Gastroesophageal sphincter (tissue), 4 donors: ENCODE results near the gene AHRR. TPM values are rescaled to one million over a fixed set of nuclear protein-coding genes. Genes with fewer than 3 reads are reported as not detected.

Experiments used
- ATAC-seq: fragments of 150-250 bp; one replicate; pipeline ENCODE4 v1.9.1; 2016; ENCODE audit warnings: mild to moderate bottlenecking, moderate library complexity
- H3K27ac ChIP-seq, 4 donors: fragments of 200-600 bp; sonication (generic) in 3 of 4; 1 replicate in 3 of 4; 2 replicates in 1 of 4; pipeline ENCODE4 v1.5.1; 2016 to 2019
- H3K27me3 ChIP-seq: fragments of 200-600 bp; sonication (generic); one replicate; pipeline ENCODE4 v1.5.1; 2019
- H3K36me3 ChIP-seq, 2 donors: fragments of 200-600 bp; sonication (generic); one replicate each; pipeline ENCODE4 v1.5.1; 2019; ENCODE audit warnings: control low read depth in 1 of 2
- H3K4me1 ChIP-seq, 3 donors: fragments of 200-600 bp; sonication (generic); 1 replicate in 2 of 3; 2 replicates in 1 of 3; pipeline ENCODE4 v1.5.1; 2016 to 2019; ENCODE audit warnings: control low read depth in 2 of 3
- H3K4me3 ChIP-seq, 2 donors: fragments of 200-600 bp; sonication (generic); one replicate each; pipeline ENCODE4 v1.5.1; 2019; ENCODE audit warnings: mild to moderate bottlenecking in 1 of 2, moderate library complexity in 1 of 2
- H3K9me3 ChIP-seq, 3 donors: fragments of 200-600 bp; sonication (generic); one replicate each; pipeline ENCODE4 v1.5.1; 2017 to 2019; ENCODE audit warnings: control low read depth in 2 of 3
- EP300 ChIP-seq: sonication (generic); formaldehyde crosslinking; IDR thresholded peaks from one replicate; pipeline ENCODE4 v1.6.1; 2017; ENCODE audit warnings: antibody characterized with exemption, mild to moderate bottlenecking
- POLR2A ChIP-seq, 2 donors: fragments of 450-650 bp; IDR thresholded peaks; one replicate each; pipeline ENCODE4 v1.6.1; 2017; ENCODE audit warnings: antibody characterized with exemption in 2 of 2, mild to moderate bottlenecking in 2 of 2, moderate library complexity in 1 of 2
- POLR2AphosphoS5 ChIP-seq: sonication (generic); formaldehyde crosslinking; IDR thresholded peaks from one replicate; pipeline ENCODE4 v1.6.1; 2017; ENCODE audit warnings: antibody characterized with exemption
- WGBS, 2 donors: methylation state at CpG; one replicate each; pipeline ENCODE4 v1.1.5; 2018; ENCODE audit warnings: low coverage in 1 of 2; 5-methylcytosine and 5-hydroxymethylcytosine counted together
- total RNA-seq, 4 donors: library from RNA; depleted of rRNA; stranded (reverse); fragments of >200 nt; gene quantifications; one replicate each; pipeline ENCODE4 v1.1.0, GENCODE V29; 2016
- TF ChIP-seq, protein P1 (sequence below), 4 experiments: fragments of 200-600 bp in 2 of 4; fragments of 450-650 bp in 2 of 4; sonication (generic) in 1 of 4; IDR thresholded peaks; one replicate each; pipeline ENCODE4 v1.5.1; 2017 to 2019; ENCODE audit warnings: antibody characterized with exemption in 4 of 4, mild to moderate bottlenecking in 2 of 4, moderate library complexity in 2 of 4

The AHRR gene
- total RNA-seq, 4 donors from 2014 or later = 0.15 to 1.7 (median 0.45) TPM

DNA sequence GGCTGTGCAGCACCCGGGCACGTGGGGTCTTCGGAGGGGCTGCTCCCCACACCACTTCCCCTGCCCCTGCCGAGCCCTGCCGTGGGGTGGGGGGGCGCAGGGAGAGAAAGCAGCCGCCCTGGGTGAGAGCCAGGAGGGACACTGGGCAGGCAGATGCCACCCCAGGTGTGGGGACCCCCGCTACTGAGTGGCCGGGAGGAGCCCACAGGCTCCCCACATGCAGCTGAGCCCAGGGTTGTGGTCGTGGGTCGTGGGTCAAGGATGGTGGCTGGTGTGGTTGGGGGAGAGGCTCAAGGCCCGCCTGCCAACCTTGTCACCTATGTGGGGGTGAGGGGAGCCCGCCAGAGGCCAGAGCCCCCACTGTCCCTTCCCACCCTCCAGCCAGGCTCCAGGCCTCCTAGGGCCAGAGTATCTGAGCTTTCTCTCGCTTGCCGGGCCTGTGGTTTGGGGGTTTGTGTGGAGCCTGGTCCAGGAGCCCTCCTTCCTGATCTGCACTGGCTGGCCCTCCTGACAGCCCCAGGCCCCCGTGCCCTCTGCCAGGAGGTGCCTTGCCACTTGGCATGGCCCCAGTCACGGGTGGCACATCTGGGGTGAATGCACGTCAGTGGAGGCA is 157.0 kb downstream of the AHRR start:
- H3K4me1 ChIP-seq = peaks cover 0 to 12% (median 6%) of the 10 kb centered on the region in 3 donors
- TF ChIP-seq POLR2A (IDR thresholded peaks at IDR 0.05) (no peak), POLR2AphosphoS5 (no peak), EP300 (no peak)
- TF ChIP-seq, protein P1, sequence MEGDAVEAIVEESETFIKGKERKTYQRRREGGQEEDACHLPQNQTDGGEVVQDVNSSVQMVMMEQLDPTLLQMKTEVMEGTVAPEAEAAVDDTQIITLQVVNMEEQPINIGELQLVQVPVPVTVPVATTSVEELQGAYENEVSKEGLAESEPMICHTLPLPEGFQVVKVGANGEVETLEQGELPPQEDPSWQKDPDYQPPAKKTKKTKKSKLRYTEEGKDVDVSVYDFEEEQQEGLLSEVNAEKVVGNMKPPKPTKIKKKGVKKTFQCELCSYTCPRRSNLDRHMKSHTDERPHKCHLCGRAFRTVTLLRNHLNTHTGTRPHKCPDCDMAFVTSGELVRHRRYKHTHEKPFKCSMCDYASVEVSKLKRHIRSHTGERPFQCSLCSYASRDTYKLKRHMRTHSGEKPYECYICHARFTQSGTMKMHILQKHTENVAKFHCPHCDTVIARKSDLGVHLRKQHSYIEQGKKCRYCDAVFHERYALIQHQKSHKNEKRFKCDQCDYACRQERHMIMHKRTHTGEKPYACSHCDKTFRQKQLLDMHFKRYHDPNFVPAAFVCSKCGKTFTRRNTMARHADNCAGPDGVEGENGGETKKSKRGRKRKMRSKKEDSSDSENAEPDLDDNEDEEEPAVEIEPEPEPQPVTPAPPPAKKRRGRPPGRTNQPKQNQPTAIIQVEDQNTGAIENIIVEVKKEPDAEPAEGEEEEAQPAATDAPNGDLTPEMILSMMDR (IDR thresholded peaks at IDR 0.05) = no peak
- no peak overlapping the region for H3K27ac ChIP-seq
- no peak for ATAC-seq
- H3K36me3 ChIP-seq = no peaks in the 10 kb centered on the region
- no CpG with 5 or more reads among the region's 18 CpGs for WGBS, 2 donors
- H3K4me3 ChIP-seq = no peak overlapping the region
- no peaks in the 10 kb centered on the region for H3K9me3 ChIP-seq
- H3K27me3 ChIP-seq = peaks cover 88% of the 10 kb centered on the region

GRCh38 chr5:478982-479535 is 157.5 kb downstream of the AHRR start:
- H3K4me3 ChIP-seq = no peak overlapping the region
- ATAC-seq = no peak
- no peak overlapping the region for H3K27ac ChIP-seq
- no peaks in the 10 kb centered on the region for H3K36me3 ChIP-seq
- no peak for TF ChIP-seq POLR2A (IDR thresholded peaks at IDR 0.05)
- TF ChIP-seq EP300 = no peak
- TF ChIP-seq POLR2AphosphoS5 = no peak
- TF ChIP-seq, protein P1 (IDR thresholded peaks at IDR 0.05) = no peak
- WGBS, 2 donors = no CpG with 5 or more reads among the region's 18 CpGs
- no peaks in the 10 kb centered on the region for H3K9me3 ChIP-seq
- H3K4me1 ChIP-seq = peaks cover 0 to 12% (median 6%) of the 10 kb centered on the region in 3 donors
- peaks cover 93% of the 10 kb centered on the region for H3K27me3 ChIP-seq

- H3K9me3 ChIP-seq = no peaks in the 10 kb centered on the region
- H3K27ac ChIP-seq = no peak overlapping the region
- no CpG with 5 or more reads among the region's 34 CpGs for WGBS, 2 donors
- no peaks in the 10 kb centered on the region for H3K36me3 ChIP-seq
- peaks cover 0 to 10% (median 5%) of the 10 kb centered on the region in 3 donors for H3K4me1 ChIP-seq
- H3K27me3 ChIP-seq = peaks cover 98% of the 10 kb centered on the region
- TF ChIP-seq, protein P1 (IDR thresholded peaks at IDR 0.05) = no peak
- TF ChIP-seq POLR2AphosphoS5 (no peak), POLR2A (IDR thresholded peaks at IDR 0.05) (no peak), EP300 (no peak)
- no peak overlapping the region for H3K4me3 ChIP-seq
- ATAC-seq = no peak
Observed at GRCh38 chr5:479566-480319, 158.2 kb downstream of the AHRR start.

GRCh38 chr5:481347-481746 is 159.8 kb downstream of the AHRR start:
- no peak for ATAC-seq
- Histone ChIP-seq H3K27me3 (peaks cover 98% of the 10 kb centered on the region), H3K4me3 (no peak overlapping the region), H3K36me3 (no peaks in the 10 kb centered on the region), H3K27ac (no peak overlapping the region), H3K4me1 (no peaks in the 10 kb centered on the region), H3K9me3 (no peaks in the 10 kb centered on the region)
- TF ChIP-seq EP300 (no peak), POLR2AphosphoS5 (no peak), POLR2A (IDR thresholded peaks at IDR 0.05) (no peak)
- TF ChIP-seq, protein P1 (IDR thresholded peaks at IDR 0.05) = no peak
- 83 to 98% methylated on average over 2 to 10 of the region's 23 CpGs for WGBS, 2 donors
